ENCODE data around the gene COL7A1. TPM values are rescaled to one million over a fixed set of nuclear protein-coding genes. Genes with fewer than 3 reads are reported as not detected.

COL7A1 gene
- total RNA-seq, 1 donor from 2014 or later: 28.7 TPM

GRCh38 chr3:48566401-48566760, 28.7 kb downstream of the COL7A1 start:
- Mint-ChIP-seq H3K9me3 (ENCODE audit: unreplicated experiment) (no peaks in the 10 kb centered on the region), H3K27ac (ENCODE audit: unreplicated experiment) (no peak overlapping the region), H3K4me3 (ENCODE audit: unreplicated experiment) (no peak overlapping the region), H3K4me1 (ENCODE audit: low read depth, unreplicated experiment) (peaks cover 16% of the 10 kb centered on the region), H3K27me3 (ENCODE audit: low read depth, unreplicated experiment) (no peaks in the 10 kb centered on the region), H3K36me3 (ENCODE audit: low read depth, unreplicated experiment) (peaks cover 19% of the 10 kb centered on the region)
- Histone ChIP-seq H3K4me3 (ENCODE audit: insufficient read depth, low read depth, low read length) (no peak overlapping the region), H3K4me2 (ENCODE audit: low read length) (peak overlapping the region; percentile 30), H3K79me2 (ENCODE audit: insufficient read depth, low read length) (no peaks in the 10 kb centered on the region), H3K27me3 (ENCODE audit: insufficient read depth, low read length) (no peaks in the 10 kb centered on the region), H4K20me1 (ENCODE audit: insufficient read depth, low read length) (no peaks in the 10 kb centered on the region), H3K36me3 (ENCODE audit: insufficient read depth, low read length) (peaks cover 3% of the 10 kb centered on the region), H3K9me3 (ENCODE audit: insufficient read depth, low read depth, low read length) (no peaks in the 10 kb centered on the region), H2AFZ (ENCODE audit: low read depth, low read length) (no peak overlapping the region), H3K4me1 (ENCODE audit: insufficient read depth, low read length) (peaks cover 50% of the 10 kb centered on the region), H3K27ac (ENCODE audit: low read depth, low read length) (peak overlapping the region; percentile 20), H3K9ac (ENCODE audit: low read length) (peak overlapping the region; percentile 9)
- DNase-seq (ENCODE audit: low read depth) (no peak), FAIRE-seq (no peak)
- TF ChIP-seq EZH2 (IDR thresholded peaks at IDR 0.05; ENCODE audit: insufficient read depth, low read length): no peak
- TF ChIP-seq CTCF (IDR thresholded peaks at IDR 0.05; ENCODE audit: insufficient read depth, low read depth, low read length): no peak

GRCh38 chr3:48565591-48566400, 29.3 kb downstream of the COL7A1 start:
- Histone ChIP-seq H3K4me2 (ENCODE audit: low read length) (peak overlapping the region; percentile 30), H3K36me3 (ENCODE audit: insufficient read depth, low read length) (no peaks in the 10 kb centered on the region), H3K79me2 (ENCODE audit: insufficient read depth, low read length) (no peaks in the 10 kb centered on the region), H3K27ac (ENCODE audit: low read depth, low read length) (peak overlapping the region; percentile 20), H3K4me1 (ENCODE audit: insufficient read depth, low read length) (peaks cover 56% of the 10 kb centered on the region), H3K27me3 (ENCODE audit: insufficient read depth, low read length) (no peaks in the 10 kb centered on the region), H3K4me3 (ENCODE audit: insufficient read depth, low read depth, low read length) (no peak overlapping the region), H2AFZ (ENCODE audit: low read depth, low read length) (no peak overlapping the region), H3K9ac (ENCODE audit: low read length) (peak overlapping the region; percentile 17), H4K20me1 (ENCODE audit: insufficient read depth, low read length) (no peaks in the 10 kb centered on the region), H3K9me3 (ENCODE audit: insufficient read depth, low read depth, low read length) (no peaks in the 10 kb centered on the region)
- H3K27me3 Mint-ChIP-seq (ENCODE audit: low read depth, unreplicated experiment): no peaks in the 10 kb centered on the region
- H3K36me3 Mint-ChIP-seq (ENCODE audit: low read depth, unreplicated experiment): peaks cover 15% of the 10 kb centered on the region
- no peaks in the 10 kb centered on the region for H3K9me3 Mint-ChIP-seq (ENCODE audit: unreplicated experiment)
- no peak overlapping the region for H3K4me3 Mint-ChIP-seq (ENCODE audit: unreplicated experiment)
- FAIRE-seq (no peak), DNase-seq (ENCODE audit: low read depth) (peak; percentile 68)
- H3K4me1 Mint-ChIP-seq (ENCODE audit: low read depth, unreplicated experiment): peaks cover 21% of the 10 kb centered on the region
- TF ChIP-seq CTCF (IDR thresholded peaks at IDR 0.05; ENCODE audit: insufficient read depth, low read depth, low read length): no peak
- TF ChIP-seq EZH2 (IDR thresholded peaks at IDR 0.05; ENCODE audit: insufficient read depth, low read length): no peak
- H3K27ac Mint-ChIP-seq (ENCODE audit: unreplicated experiment): no peak overlapping the region

- FAIRE-seq: no peak
Measured at GRCh38 chr3:48565186-48565585, 29.9 kb downstream of the COL7A1 start.

More at GRCh38 chr3:48565186-48565585, 29.9 kb downstream of the COL7A1 start:
- H3K9me3 ChIP-seq (ENCODE audit: insufficient read depth, low read depth, low read length): no peaks in the 10 kb centered on the region
- Mint-ChIP-seq H3K4me3 (ENCODE audit: unreplicated experiment) (no peak overlapping the region), H3K27me3 (ENCODE audit: low read depth, unreplicated experiment) (no peaks in the 10 kb centered on the region), H3K4me1 (ENCODE audit: low read depth, unreplicated experiment) (peaks cover 27% of the 10 kb centered on the region), H3K9me3 (ENCODE audit: unreplicated experiment) (no peaks in the 10 kb centered on the region), H3K36me3 (ENCODE audit: low read depth, unreplicated experiment) (peaks cover 17% of the 10 kb centered on the region), H3K27ac (ENCODE audit: unreplicated experiment) (no peak overlapping the region)
- H3K4me3 ChIP-seq (ENCODE audit: insufficient read depth, low read depth, low read length): no peak overlapping the region
- H3K4me1 ChIP-seq (ENCODE audit: insufficient read depth, low read length): peaks cover 62% of the 10 kb centered on the region
- no peaks in the 10 kb centered on the region for H3K36me3 ChIP-seq (ENCODE audit: insufficient read depth, low read length)
- peak overlapping the region; percentile 1 for H3K27ac ChIP-seq (ENCODE audit: low read depth, low read length)
- H3K9ac ChIP-seq (ENCODE audit: low read length): no peak overlapping the region
- no peaks in the 10 kb centered on the region for H3K79me2 ChIP-seq (ENCODE audit: insufficient read depth, low read length)
- TF ChIP-seq CTCF (IDR thresholded peaks at IDR 0.05; ENCODE audit: insufficient read depth, low read depth, low read length): no peak
- no peaks in the 10 kb centered on the region for H3K27me3 ChIP-seq (ENCODE audit: insufficient read depth, low read length)
- no peak overlapping the region for H2AFZ ChIP-seq (ENCODE audit: low read depth, low read length)
- no peak for DNase-seq (ENCODE audit: low read depth)
- peaks cover 3% of the 10 kb centered on the region for H4K20me1 ChIP-seq (ENCODE audit: insufficient read depth, low read length)
- no peak overlapping the region for H3K4me2 ChIP-seq (ENCODE audit: low read length)
